NCI-H2196 (cell line): ENCODE results near the gene TRPM2.

ENCODE experiments used
- DNase-seq: peaks from one replicate; lab custom pipeline; 2025; ENCODE audit not compliant: unreplicated experiment; lab: John Stamatoyannopoulos, UW

The TRPM2 gene

DNA sequence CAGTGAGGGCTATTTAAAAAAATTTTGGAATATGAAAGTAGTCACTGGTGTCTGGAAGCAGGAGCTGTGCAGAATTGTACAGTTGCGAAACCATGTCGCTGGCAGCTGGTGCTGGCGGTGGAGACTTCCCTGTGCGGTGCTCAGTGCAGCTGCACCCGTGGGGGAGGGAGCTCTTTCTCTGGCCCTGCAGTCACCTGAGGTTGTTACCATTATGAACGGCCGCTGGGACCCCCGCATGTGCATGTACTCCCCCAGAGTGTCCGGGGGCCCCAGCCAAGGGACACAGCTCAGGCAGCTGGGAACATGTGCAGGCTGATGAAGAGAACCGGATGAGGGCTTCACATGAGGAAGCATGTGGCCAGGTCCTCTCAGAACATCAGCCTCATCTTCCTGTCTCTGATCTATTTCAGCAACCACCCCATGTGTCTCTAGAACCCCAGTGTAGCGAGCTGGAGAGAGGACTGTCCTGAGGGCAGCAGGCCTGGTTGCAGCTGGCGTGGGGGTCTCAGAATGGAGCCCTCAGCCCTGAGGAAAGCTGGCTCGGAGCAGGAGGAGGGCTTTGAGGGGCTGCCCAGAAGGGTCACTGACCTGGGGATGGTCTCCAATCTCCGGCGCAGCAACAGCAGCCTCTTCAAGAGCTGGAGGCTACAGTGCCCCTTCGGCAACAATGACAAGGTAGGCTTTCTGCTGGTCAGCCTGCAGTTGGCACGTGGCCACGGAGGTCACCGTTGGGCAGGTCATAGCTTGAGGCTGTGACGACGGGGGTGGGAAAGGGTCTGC, at the start of gene TRPM2:
Gene TRPM2, plus strand, starts transcription at position 431 of the 780 bp plus-strand sequence. Its CDS starts 80 bp downstream, at position 511.
- peak; percentile 56 for DNase-seq

DNA sequence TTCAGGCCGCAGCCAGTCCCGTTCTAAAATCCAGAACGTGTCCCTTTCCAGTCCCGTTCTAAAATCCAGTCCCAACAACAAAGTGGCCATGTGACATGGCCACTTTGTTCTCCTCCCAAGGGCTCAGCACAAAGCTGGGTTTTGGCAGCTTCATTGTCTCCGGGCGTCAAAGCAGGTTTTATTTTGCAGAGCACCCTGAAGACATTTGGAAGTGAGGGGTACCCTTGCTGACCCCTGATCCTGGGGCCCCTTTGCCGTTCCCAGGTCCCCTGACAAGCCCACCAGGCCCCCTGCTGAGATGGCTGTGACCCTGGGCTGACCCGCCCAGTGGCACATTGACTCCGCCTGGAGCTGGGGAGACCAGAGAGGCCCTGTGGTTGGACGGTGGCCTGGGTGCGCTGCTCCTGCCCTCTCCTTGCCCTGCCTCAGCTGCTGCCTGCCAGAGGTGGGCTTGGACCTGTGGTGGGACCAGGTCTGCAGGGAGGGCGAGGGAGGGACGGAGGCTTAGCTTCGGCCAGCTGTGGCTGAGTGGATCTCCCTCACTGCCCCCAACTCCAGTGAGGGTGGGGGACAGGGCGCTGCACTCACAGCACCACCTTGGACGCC, 49.3 kb upstream of the TRPM2 start:
- no peak for DNase-seq

DNA sequence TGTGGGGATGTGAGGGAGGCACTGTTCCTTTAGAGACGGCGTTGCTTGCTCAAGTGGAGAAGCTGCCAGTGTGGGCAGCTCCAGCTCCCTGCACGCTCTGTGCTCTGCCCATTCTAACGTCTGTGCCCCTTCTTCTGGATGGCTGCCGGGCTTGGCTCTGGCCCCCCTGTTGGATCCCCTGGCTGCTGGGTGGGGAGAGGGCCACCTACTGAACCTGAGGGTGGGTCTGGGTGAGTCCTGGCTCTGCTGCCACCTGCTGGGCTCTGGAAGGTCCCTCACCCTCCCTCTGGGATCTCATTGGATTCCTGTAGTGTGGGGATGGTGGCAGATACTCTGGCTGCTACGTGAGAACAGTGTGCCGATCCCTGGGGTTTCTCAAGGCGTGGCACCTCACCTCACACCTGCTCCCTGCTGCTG, 48.5 kb upstream of the TRPM2 start:
- peak; percentile 42 for DNase-seq

DNA sequence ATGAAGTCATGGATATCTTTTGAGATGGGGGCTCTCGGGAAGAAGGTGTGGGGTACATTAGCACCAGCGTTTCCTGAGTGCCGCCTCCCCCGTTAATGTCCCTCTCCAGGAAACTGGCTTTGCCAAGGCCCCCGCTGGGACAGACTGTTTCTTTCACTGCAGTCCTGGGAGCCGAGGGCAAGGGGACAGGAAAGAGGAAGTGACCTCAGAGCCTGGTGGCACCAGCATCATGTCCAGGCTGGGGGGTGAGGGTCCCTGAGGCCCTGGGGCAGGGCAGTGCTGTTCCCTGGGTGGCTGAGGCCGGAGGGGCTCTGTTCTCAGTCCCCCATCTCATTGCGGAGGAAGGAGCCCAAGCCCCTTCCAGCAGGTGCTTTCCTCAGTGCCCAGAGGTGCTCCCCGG, 47.7 kb upstream of the TRPM2 start:
- no peak for DNase-seq

DNA sequence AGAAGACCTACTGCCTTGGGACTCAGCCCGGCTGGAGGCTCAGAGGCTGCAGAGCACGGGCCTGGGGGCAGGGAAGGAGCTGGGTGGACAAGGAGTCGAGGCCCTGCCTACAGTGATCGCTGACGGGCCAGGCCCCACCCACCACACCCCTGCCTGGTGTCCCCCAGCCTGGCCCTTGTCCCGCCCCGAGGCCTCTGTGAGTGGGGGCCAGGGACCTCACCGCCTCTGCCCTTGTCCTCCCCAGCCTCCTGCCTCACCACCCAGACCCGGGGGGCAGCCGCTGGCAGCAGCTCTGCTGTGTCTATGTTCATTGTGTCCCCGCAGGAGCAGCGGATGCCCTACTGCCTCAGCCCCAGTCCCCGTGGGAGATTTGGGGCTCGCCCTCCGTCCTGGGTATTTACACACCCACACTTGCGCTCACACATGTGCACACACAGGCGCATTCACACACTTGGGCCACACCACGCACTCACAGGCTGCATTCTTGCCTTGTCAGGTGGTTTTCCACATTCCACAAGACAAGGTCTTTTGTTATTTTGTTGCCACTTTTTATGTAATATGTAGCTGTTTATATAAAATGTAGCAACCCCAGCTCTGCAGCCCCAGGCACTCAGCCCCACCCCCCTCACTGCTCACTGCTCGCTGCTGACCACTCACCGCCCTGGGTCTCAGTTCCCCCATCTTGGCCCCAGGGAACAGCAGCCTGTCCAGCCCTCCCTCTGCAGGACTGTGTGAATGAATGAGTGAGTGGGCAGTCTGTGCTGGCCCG, 46.3 kb upstream of the TRPM2 start:
- no peak for DNase-seq

DNA sequence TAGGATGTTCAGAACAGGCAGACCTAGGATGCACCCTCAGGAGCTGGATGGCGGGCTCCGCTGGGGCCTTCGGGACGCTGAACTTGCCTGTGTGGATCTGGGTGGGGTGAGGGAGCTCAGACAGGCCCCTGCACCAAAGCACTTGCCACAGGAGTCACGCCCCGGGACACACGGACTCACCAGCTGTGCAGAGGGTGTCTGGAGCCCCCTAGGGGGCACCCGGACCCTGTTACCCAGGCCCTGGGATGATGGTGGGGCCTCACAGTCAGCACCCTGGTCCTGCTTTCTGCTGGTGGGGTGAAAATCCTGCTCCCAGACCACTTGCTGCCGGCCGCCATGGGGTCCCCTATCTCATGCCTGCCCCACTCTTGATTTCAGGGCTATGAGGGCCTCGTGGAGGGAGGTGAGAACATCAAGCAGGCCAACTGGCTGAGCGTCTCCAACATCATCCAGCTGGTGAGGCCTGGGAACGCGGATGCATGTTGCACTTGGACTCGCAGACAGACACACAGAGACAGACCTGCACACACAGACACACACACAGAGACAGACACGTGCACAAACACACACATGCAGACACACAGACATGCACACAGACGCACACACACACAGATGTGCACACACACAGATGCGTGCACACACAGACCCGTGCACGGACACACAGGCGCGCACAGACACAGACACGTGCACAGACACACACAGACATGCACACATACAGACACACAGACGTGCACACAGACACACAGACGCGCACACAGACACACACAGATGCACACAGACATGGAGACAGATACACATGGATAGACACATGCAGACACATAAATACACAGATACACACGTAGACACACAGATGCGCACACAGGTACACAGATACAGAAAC, 42.6 kb upstream of the TRPM2 start:
- DNase-seq: no peak

DNA sequence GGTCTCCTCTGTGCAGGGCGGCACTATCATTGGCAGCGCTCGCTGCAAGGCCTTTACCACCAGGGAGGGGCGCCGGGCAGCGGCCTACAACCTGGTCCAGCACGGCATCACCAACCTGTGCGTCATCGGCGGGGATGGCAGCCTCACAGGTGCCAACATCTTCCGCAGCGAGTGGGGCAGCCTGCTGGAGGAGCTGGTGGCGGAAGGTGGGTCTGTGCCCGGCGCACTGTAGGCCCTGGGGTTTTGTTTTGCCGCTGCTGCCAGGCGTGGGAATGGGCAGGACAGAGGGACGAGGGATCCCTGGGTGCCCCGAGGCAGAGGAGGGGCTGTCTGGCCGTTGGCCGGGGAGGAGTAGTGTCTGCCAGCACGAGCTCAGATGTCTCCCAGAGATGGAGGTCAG, 41.3 kb upstream of the TRPM2 start:
- DNase-seq: no peak

DNA sequence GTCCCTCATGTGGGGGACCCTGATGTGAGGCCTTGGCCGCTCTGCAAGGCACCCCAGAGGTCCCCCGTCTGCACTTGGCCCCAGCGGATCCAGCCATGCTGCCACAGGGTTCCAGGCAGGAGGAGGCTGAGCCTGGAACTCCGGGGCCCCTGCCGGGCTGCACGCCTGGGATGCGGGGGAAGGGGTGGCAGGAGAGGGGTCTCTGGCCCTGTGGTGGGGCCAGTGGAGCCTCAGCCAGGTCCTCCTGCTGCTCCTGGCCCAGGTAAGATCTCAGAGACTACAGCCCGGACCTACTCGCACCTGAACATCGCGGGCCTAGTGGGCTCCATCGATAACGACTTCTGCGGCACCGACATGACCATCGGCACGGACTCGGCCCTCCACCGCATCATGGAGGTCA, 40.7 kb upstream of the TRPM2 start:
- DNase-seq: no peak

DNA sequence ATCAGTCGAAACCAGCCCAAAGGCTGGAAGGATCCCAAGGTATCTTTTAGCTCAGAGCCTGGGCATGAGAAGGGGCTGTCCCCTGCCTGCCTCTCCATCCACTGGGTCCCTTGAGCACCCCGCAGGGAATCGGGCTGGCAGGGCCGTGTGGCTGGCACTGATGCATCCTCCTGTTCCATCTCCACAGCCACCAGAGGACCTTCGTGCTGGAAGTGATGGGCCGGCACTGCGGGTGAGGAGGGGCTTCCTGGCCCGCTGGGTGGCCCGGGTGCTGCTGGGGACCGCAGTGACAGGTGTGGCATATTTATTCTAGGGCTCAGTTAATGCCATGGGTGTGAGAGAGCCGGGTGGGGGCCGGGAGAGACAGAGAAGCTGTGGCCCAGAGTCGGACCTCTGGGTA, 40.0 kb upstream of the TRPM2 start:
- DNase-seq: no peak

DNA sequence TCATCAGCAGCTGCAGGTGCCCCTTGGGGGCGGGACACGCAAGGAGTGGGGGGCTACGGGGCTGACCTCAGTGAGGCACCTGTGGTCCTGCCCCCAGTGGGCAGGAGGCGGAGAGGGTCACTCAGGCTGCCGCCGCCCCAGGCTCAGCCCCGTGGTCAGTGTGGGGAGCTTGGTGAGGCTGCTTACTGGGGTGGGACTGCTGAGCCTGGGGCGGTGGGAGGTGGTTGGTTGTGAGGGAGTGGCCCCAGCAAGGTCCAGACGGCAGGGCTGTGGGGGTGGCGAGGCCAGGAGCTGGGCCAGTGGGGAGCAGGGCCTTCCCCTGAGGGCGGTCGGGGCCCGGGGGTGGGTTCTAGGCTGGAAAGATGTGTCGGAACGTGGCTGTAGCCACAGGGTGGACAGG, 39.3 kb upstream of the TRPM2 start:
- no peak for DNase-seq

DNA sequence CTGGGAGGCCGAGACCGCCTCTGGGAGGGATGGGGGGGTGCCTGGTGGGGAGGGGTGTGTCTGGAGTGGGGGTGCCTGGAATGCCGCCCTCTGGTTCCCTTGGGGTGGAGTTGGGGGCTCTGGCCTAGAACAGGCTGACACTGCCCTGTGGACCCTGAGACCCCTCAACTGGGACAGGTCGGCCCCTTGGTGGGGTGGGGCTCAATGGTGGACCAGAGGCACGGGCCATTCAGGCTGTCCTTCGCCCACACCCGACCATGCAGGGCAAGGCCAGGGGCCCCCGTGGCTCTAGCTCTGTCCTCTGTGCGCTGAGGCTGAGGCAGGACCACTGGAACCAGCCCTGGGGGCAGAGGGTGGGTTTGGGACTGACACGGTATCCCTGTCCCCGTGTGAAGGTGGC, 38.9 kb upstream of the TRPM2 start:
- DNase-seq: no peak

DNA sequence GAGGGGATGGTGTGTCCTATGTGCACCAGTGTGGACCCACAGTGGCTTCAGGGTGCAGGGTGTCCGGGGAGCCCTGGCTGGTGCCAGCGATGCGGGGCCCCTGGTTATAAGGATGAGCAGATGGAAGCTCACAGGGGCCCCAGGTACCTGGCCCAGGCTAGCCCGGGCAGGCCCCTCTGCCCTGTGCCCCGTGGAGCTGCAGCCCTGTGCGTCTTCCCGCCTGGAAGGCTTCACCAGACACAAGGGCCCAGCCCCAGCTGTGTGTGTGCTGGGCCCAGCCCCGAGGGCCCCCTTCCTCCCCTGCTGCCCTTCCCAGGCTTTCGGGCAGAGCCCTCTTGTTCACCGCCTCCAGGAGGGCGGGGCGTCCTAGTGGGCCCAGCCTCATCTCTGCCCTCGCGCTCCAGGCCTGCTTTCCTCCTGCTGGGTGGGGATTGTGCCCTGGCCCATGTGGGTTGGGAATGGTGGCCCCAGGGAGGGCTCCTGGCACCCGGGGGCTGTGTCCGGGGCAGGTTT, 37.7 kb upstream of the TRPM2 start:
- no peak for DNase-seq

DNA sequence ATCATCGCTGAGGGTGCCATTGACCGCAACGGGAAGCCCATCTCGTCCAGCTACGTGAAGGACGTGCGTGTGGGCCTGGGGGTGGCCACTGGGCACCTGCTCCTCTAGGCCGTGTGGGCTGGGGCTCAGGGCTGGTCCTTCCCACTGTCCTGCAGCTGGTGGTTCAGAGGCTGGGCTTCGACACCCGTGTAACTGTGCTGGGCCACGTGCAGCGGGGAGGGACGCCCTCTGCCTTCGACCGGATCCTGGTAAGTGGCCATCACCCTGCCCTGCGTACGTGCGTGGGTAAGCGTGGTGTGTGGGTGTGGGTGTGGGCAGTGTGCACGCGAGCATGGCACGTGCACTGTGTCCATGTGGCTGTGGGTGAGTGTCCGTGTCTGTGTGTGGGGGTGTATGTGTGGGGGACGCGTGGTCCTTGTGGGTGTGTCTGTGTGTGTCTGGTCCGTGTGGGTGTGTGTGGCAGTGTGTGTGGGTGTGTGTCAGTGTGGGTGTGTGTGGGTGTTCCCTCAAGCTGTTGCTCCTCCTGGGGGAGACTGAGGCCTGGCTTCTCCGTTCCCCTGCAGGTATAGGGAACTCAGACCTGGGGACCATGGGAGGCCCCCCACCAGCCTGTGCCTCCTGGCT, 37.0 kb upstream of the TRPM2 start:
- DNase-seq: no peak

DNA sequence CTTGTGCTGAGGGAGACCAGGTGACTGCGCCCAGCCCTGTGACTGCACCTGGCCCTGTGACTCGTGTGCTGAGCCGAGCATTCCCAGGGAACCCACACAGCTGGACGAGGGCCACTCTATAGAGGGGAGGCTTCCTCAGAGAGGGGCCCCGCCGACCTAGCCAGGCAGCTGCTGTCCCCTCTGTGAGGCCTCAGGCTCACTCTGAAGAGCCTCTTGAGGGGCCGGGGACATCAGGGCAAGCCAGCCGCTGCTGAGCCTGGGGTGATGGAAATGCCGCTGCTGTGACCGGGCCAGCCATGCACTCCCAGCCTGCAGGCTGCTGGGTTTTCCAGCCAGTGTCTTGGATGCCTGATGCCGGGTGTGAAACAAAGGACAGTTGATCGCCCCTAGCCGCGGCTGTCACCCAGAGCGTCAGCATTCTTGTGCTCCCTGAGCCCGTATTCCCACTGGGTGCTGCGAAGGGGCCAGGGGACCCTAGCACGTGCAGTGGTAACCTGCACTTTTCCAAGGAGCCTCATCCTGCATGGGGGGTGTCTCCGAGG, 36.1 kb upstream of the TRPM2 start:
- no peak for DNase-seq

DNA sequence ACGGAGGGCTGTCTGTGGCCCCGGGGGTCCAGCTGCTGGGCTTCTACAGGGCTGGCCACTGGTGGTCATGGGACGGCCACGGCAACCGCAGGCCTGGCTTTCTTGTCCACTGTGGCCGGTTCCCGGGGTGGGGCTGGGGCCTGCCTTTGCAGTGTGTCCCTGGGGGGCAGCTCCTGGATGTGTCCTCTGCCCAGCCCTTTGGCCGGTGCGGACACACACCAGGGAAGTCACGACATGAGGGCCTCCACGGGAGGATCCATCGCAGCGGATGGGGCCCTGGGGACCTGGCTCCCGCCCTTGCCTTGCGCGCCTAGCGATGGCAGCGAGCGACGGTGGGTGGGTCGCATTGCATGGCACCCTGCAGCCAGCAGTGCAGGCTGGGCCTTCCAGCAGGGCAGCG, 35.5 kb upstream of the TRPM2 start:
- DNase-seq: no peak

DNA sequence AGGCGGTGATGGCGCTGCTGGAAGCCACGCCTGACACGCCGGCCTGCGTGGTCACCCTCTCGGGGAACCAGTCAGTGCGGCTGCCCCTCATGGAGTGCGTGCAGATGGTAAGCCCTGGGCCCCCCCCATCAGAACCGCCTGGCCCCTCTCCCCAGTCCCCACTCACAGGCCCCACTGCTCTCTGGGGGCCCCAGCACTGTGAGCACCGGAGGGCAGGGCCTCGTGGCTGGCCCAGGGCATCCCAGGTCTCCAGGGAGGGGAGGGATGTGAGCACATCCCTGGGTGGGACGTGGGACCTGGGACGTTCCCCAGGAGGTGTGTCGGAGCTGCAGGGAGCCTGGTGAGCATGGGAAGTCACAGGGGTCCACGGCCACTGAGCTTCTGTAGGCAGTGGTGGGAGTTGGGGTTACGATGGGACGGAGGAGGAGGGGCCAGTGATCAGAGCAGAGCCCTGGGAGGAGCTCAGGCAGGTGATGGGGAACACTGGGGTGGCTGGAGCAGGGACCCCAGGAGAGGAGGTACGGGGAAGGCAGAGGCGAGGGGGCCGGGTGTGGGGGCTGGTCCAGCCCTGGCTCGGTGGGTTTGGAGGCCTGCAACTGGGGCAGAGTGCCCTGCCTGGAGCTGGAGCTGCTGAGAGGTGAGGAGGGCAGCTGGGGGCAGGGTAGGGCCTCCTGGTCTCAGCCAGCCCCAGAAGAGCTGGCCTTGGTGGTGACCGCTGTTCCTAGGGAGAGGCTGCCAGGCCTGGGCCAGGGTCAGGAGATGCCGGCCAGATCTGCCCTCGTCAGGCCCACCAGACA, 34.7 kb upstream of the TRPM2 start:
- DNase-seq: no peak

DNA sequence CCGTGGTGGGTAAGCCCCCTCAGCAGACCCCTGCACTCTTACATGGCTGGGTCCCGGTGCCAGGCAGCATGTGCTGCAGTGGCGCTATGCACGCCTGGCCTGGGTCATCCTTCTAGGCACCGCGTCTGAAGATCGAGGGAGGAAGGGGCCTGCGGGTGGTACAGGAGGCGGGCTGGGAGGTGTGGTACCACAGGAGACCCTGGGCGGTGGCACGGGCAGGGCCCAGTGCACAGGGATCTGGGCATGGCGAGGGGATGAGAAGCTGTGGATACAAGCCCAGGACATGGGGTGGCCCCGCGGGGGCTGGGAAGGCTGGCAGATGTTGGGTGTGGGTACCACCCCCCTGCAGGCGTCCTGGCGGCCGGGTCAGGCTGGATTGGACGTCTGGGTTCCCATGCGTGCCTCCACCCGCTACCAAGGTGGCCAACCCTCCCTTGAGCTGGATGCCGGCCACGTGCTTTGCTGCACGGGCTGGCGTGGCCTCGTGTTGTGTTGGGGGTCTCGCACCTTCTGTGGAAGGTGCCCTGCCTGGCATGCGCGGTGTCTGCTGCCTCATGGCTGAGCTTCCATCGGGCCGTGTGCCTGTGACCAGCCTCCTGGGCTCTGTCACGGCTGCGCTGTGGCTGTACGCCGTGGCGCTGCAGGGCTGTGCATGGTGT, 33.9 kb upstream of the TRPM2 start:
- DNase-seq: no peak

DNA sequence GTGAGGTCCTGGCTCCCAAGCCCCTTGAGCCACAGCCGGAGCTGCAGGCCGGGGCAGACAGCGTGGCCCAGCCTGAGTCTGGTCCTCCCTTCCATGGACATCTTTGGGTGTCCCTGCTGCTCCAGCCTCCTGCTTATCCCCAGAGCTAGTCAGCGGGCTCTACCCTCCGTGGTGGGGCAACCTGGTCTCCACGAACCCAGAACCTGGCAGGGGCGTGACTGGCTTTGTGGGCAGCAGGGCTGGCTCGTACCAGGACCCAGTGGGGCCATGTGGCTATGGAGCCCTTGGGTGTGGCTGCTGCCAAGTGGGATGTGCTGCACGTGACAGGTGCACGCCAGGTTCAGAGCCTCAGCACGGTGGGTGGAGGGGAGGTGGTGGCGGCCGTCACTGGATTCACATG, 32.6 kb upstream of the TRPM2 start:
- DNase-seq: no peak
